Activated CD8-positive, alpha-beta T cell treated with anti-CD3 and anti-CD28 coated beads, Interleukin-2, amount 10 ng/mL, durations not matched to agents 7 days and 5 days (primary cell): ENCODE results near the gene PATJ. TPM values are rescaled to one million over a fixed set of nuclear protein-coding genes. Genes with fewer than 3 reads are reported as not detected.
"Not testable (repeated sequence)": the region's sequence is repeated elsewhere in the genome, so short reads cannot be mapped to it uniquely, and the experiment has no call there.

ENCODE experiments used
- ATAC-seq: fragments of 150-1000 bp; cut with Tn5 transposase; one replicate; pipeline ENCODE4 v1.10.0; 2021; ENCODE audit warnings: moderate library complexity
- CTCF ChIA-PET: fragments of 350-600 bp; sonication (Branson Sonifier 250); formaldehyde crosslinking; loops from one replicate; lab custom pipeline; 2021; ENCODE audit warnings: antibody characterized with exemption; lab: Charles Lee
- POLR2A ChIA-PET: fragments of 350-600 bp; sonication (Branson Sonifier 250); formaldehyde crosslinking; loops from one replicate; lab custom pipeline; 2021; ENCODE audit warnings: antibody characterized with exemption; lab: Charles Lee
- DNase-seq: peaks from one replicate; pipeline ENCODE4 v3.0.0-alpha.2; 2020
- H3K27ac Mint-ChIP-seq: one replicate; pipeline ENCODE4 v1.8.0; 2021; ENCODE audit warnings: mild to moderate bottlenecking, mixed read lengths
- H3K27me3 Mint-ChIP-seq: one replicate; pipeline ENCODE4 v1.8.0; 2021; ENCODE audit warnings: low read depth, mixed read lengths
- H3K36me3 Mint-ChIP-seq: one replicate; pipeline ENCODE4 v1.8.0; 2021; ENCODE audit warnings: low read depth, mixed read lengths
- H3K4me1 Mint-ChIP-seq: one replicate; pipeline ENCODE4 v1.8.0; 2021; ENCODE audit warnings: low read depth, mixed read lengths
- H3K4me3 Mint-ChIP-seq: one replicate; pipeline ENCODE4 v1.8.0; 2021; ENCODE audit warnings: mild to moderate bottlenecking, mixed read lengths
- H3K9me3 Mint-ChIP-seq: one replicate; pipeline ENCODE4 v1.8.0; 2022; ENCODE audit warnings: mixed read lengths; ENCODE audit not compliant: insufficient read depth
- total RNA-seq, 2 experiments: library from RNA; stranded (reverse); gene quantifications; one replicate each; pipeline ENCODE4 v1.2.3, GENCODE V29; 2021

PATJ gene
- total RNA-seq, 2 experiments from 2014 or later: 8.8 to 10.9 TPM

DNA sequence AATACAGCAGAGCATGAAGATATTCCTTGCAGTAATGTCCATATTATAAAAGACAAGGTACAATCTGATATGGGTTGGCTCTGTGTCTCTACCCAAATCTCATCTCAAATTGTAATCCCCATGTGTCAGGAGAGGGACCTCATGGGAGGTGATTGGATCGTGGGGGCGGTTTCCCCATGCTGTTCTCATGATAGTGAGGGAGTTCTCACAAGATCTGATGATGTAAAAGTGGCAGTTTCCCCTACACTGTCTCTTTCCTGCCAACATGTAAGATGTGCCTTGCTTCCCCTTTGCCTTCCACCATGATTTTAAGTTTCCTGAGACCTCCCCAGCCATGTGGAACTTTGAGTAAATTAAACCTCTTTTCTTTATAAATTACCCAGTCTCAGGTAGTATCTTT lies 152.0 kb downstream of the PATJ start:
- DNase-seq, H3K4me1 Mint-ChIP-seq, H3K27me3 Mint-ChIP-seq, ATAC-seq, POLR2A ChIA-PET, H3K4me3 Mint-ChIP-seq, H3K9me3 Mint-ChIP-seq, H3K27ac Mint-ChIP-seq, H3K36me3 Mint-ChIP-seq, CTCF ChIA-PET: not testable (repeated sequence)

DNA sequence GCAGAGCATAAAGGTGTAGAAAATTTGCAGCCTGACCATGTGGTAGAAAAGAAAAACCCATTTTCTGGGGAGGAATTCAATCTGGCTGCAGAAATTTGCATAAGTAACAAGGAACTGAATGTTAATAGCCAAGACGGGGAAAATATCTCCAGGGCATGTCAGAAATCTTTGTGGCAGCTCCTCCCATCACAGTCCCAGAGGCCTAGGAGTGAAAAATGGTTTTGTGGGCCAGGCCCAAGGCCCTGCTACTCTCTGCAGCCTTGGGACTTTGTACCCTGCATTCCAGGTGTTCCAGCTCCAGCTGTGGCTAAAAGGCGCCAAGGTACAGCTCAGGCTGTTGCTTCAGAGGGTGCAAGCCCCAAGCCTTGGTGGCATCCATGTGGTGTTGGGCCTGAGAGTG lies 152.9 kb downstream of the PATJ start:
- H3K27ac Mint-ChIP-seq: no peak overlapping the region
- DNase-seq (no peak), ATAC-seq (no peak)
- H3K9me3 Mint-ChIP-seq: peaks cover 4% of the 10 kb centered on the region
- no peak overlapping the region for H3K4me3 Mint-ChIP-seq
- H3K36me3 Mint-ChIP-seq: peaks cover 6% of the 10 kb centered on the region
- ChIA-PET POLR2A (no interaction called here), CTCF (no interaction called here)
- H3K27me3 Mint-ChIP-seq: no peaks in the 10 kb centered on the region
- no peaks in the 10 kb centered on the region for H3K4me1 Mint-ChIP-seq

- peaks cover 6% of the 10 kb centered on the region for H3K36me3 Mint-ChIP-seq
- H3K4me1 Mint-ChIP-seq: no peaks in the 10 kb centered on the region
- ATAC-seq: no peak
- no peak overlapping the region for H3K4me3 Mint-ChIP-seq
- H3K9me3 Mint-ChIP-seq: peaks cover 4% of the 10 kb centered on the region
- ChIA-PET CTCF (no interaction called here), POLR2A (no interaction called here)
- no peak overlapping the region for H3K27ac Mint-ChIP-seq
- H3K27me3 Mint-ChIP-seq: no peaks in the 10 kb centered on the region
- no peak for DNase-seq
Measured at GRCh38 chr1:61898658-61899057, 156.4 kb downstream of the PATJ start.

- H3K36me3 Mint-ChIP-seq: no peaks in the 10 kb centered on the region
- CTCF ChIA-PET: no interaction called here
- no peaks in the 10 kb centered on the region for H3K9me3 Mint-ChIP-seq
- POLR2A ChIA-PET: no interaction called here
- no peak for DNase-seq
- no peak for ATAC-seq
- no peak overlapping the region for H3K4me3 Mint-ChIP-seq
- no peaks in the 10 kb centered on the region for H3K27me3 Mint-ChIP-seq
- no peaks in the 10 kb centered on the region for H3K4me1 Mint-ChIP-seq
- no peak overlapping the region for H3K27ac Mint-ChIP-seq
Measured at GRCh38 chr1:61904354-61904753, 162.1 kb downstream of the PATJ start.

DNA sequence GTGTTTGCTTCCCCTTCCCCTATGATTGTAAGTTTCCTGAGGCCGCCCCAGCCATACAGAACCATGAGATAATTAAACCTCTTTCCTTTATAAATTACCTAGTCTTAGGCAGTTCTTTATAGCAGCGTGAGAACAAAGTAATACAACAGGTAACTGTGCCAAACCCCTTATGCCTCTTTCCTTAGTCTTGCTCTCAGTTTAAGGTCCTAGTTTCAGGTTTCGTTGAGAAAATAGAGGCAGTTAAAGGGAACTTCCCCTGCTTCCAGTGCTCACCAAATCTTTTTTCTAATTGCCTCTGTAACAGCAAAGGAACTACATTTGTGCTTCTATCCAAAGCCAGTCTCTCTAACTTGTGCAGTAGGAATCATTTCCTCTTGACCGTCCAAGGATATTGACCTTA lies 164.8 kb downstream of the PATJ start:
- Mint-ChIP-seq H3K27me3 (no peaks in the 10 kb centered on the region), H3K36me3 (no peaks in the 10 kb centered on the region), H3K4me1 (no peaks in the 10 kb centered on the region), H3K4me3 (no peak overlapping the region), H3K27ac (no peak overlapping the region), H3K9me3 (no peaks in the 10 kb centered on the region)
- DNase-seq: no peak
- ChIA-PET POLR2A (no interaction called here), CTCF (no interaction called here)
- no peak for ATAC-seq

GRCh38 chr1:61910035-61910434 lies 167.8 kb downstream of the PATJ start:
- Mint-ChIP-seq H3K36me3 (no peaks in the 10 kb centered on the region), H3K4me1 (no peaks in the 10 kb centered on the region), H3K9me3 (no peaks in the 10 kb centered on the region), H3K27ac (no peak overlapping the region), H3K27me3 (no peaks in the 10 kb centered on the region), H3K4me3 (no peak overlapping the region)
- ChIA-PET POLR2A (no interaction called here), CTCF (no interaction called here)
- ATAC-seq (no peak), DNase-seq (no peak)

DNA sequence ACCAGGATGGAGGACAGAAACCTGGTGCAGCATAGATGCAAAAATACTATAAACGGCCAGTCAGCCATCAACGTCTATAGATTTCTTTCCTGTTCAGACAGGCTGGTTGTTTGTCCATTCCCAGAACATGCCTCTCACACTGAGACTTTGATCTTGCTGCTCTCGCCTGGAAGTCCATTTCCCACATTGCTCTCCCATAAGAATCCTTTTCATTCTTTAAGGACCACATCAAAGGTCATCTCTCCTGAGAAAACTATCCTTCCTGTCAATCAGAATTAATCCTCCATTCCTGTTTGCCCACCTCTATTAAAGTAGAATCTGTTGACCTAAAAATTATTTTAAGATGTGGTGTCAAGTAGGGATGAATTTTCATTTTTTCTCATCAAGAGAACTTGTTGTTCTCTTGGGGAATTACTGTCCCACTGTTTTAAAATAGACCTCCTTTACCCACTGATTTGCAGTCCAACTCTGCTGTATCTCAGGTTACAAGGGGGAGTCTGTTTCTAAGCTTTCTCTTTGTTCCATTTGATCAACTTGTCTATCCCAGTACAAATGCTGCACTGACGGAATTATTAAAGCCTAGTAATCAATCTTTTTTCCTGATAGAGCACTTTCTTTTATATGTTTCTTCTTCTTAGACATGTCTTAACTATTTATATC lies 172.7 kb downstream of the PATJ start:
- no peak overlapping the region for H3K27ac Mint-ChIP-seq
- ATAC-seq: no peak

DNA sequence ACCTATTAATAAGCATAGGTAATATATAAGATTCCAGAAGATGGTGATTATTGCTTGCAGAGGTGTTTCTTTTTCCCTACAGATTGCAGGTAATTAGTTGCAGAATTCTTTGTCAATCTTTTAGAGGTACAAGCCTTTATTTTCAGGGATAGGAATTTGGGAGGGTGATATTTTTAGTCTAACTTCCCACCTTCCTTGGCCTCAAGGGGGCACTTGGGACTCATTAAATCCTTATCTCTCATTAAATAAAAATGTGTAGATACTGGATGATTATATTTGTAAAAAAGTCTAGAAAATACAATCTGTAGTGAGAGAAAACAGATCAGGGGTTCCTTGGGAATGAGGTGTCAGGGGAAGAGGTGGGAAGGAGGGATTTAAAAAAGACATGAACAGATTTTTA lies 179.2 kb downstream of the PATJ start:
- no peaks in the 10 kb centered on the region for H3K27me3 Mint-ChIP-seq
- H3K9me3 Mint-ChIP-seq: peaks cover 3% of the 10 kb centered on the region
- CTCF ChIA-PET: no interaction called here
- H3K27ac Mint-ChIP-seq: no peak overlapping the region
- no peaks in the 10 kb centered on the region for H3K4me1 Mint-ChIP-seq
- POLR2A ChIA-PET: no interaction called here
- DNase-seq: no peak
- ATAC-seq: no peak
- H3K4me3 Mint-ChIP-seq: no peak overlapping the region
- H3K36me3 Mint-ChIP-seq: peaks cover 5% of the 10 kb centered on the region

More for the DNA sequence above, 172.7 kb downstream of the PATJ start:
- Mint-ChIP-seq H3K36me3 (no peaks in the 10 kb centered on the region), H3K4me3 (no peak overlapping the region), H3K4me1 (no peaks in the 10 kb centered on the region), H3K27me3 (no peaks in the 10 kb centered on the region), H3K9me3 (no peaks in the 10 kb centered on the region)
- no peak for DNase-seq
- ChIA-PET CTCF (no interaction called here), POLR2A (no interaction called here)

DNA sequence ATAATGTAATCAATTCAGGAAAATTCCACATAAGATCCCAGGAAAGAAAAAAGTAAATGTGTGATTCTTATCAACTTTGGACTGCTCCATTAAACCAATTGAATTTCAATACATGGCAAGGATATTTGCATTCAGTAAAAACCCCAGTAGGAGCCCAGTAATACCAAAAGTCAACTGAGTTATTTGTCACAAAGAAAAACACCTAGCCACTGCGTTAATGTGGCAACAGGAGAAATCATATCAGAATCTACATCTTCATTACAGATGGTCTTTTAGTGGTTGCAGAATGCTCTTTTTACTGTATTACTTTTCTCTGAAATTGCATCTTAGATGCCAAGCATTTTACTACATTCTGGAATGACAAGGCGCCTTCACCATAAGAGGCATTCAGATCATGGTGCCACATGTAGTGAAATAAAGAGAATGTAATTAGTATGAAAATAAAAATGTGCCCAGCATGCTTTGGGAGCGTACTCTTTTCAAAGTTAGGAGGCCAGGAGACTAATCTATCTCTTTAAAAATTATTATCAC lies 180.7 kb downstream of the PATJ start:
- CTCF ChIA-PET: no interaction called here
- ATAC-seq (no peak), DNase-seq (no peak)
- H3K4me3 Mint-ChIP-seq: no peak overlapping the region
- peaks cover 5% of the 10 kb centered on the region for H3K36me3 Mint-ChIP-seq
- peaks cover 3% of the 10 kb centered on the region for H3K9me3 Mint-ChIP-seq
- no peaks in the 10 kb centered on the region for H3K27me3 Mint-ChIP-seq
- H3K27ac Mint-ChIP-seq: no peak overlapping the region
- POLR2A ChIA-PET: no interaction called here
- H3K4me1 Mint-ChIP-seq: no peaks in the 10 kb centered on the region

- no peak overlapping the region for H3K4me3 Mint-ChIP-seq
- ChIA-PET POLR2A (no interaction called here), CTCF (no interaction called here)
- DNase-seq: no peak
- no peaks in the 10 kb centered on the region for H3K4me1 Mint-ChIP-seq
- ATAC-seq: no peak
- H3K27me3 Mint-ChIP-seq: no peaks in the 10 kb centered on the region
- no peak overlapping the region for H3K27ac Mint-ChIP-seq
- peaks cover 3% of the 10 kb centered on the region for H3K36me3 Mint-ChIP-seq
- H3K9me3 Mint-ChIP-seq: no peaks in the 10 kb centered on the region
Measured at GRCh38 chr1:61925591-61926298, 183.5 kb downstream of the PATJ start.

DNA sequence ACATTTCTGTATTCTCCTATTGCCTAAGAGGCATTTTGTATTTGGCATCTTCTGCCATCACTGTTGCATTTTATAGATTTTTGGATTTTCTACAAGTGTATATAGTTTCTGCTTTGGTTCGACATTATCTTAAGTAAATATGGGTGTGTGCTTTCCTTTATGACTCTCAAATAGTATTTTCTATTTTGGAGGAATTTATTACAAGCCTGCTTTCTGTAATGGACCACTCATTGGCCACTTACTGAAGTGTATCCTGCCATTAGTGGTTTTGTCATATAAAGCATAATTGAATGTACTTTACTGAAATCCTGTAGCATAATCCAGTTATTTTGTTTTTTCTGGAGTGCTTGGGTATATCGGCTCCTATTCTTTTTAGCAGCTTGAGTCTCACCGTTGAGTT lies 184.3 kb downstream of the PATJ start:
- Mint-ChIP-seq H3K27ac (no peak overlapping the region), H3K9me3 (no peaks in the 10 kb centered on the region), H3K36me3 (peaks cover 3% of the 10 kb centered on the region), H3K4me3 (no peak overlapping the region), H3K4me1 (no peaks in the 10 kb centered on the region), H3K27me3 (no peaks in the 10 kb centered on the region)
- ATAC-seq (no peak), DNase-seq (no peak)
- ChIA-PET POLR2A (interaction anchor here (1.0 kb wide), 1 partner anchor 120 kb away, joined by 3 read pairs; no protein-coding TSS in a partner anchor), CTCF (no interaction called here)

DNA sequence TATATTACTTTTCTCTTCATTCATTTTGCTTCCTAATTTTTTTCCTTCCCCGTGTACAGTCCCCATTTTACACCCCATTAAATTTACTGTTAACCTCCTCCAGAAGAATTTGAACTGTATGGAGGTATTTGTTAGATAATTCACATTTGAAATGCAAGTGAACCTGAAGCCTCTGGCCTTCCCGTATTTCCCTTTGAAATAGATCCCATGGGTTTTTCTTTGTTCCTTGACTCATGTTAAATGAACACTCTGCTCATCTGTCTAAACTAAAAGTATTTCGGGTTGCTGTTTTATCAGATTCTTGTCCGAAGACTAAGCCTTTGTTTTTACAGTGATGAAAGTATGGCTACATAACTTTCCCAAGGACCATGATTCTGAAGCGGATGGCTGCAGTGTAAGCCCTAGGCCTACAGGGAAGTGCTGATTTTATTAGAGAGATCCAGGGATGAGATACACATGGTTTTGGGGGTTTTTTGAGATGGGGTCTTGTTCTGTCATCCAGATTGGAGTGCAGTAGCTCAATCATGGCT lies 187.9 kb downstream of the PATJ start:
- DNase-seq (no peak), ATAC-seq (no peak)
- Mint-ChIP-seq H3K4me3 (no peak overlapping the region), H3K27me3 (no peaks in the 10 kb centered on the region), H3K4me1 (no peaks in the 10 kb centered on the region), H3K27ac (no peak overlapping the region), H3K36me3 (no peaks in the 10 kb centered on the region), H3K9me3 (no peaks in the 10 kb centered on the region)
- POLR2A ChIA-PET: no interaction called here
- CTCF ChIA-PET: no interaction called here
